Measurements from ENCODE around the gene ADRA1B. TPM values are rescaled to one million over a fixed set of nuclear protein-coding genes. Genes with fewer than 3 reads are reported as not detected.

ADRA1B gene
- total RNA-seq, 2 donors from 2014 or later, result 3.4 to 3.5 TPM

GRCh38 chr5:159917994-159918393, 1.7 kb downstream of the ADRA1B start:
- no peaks in the 10 kb centered on the region for H3K9me3 ChIP-seq
- no peaks in the 10 kb centered on the region for H3K27me3 ChIP-seq
- H3K4me3 ChIP-seq, result peak overlapping the region in 1 of 2 donors; percentile 3
- H3K4me1 ChIP-seq, result peaks cover 0 to 18% of the 10 kb centered on the region in 2 donors
- peak overlapping the region in 1 of 2 donors; percentile 25 for H3K27ac ChIP-seq
- no peak for TF ChIP-seq CTCF (IDR thresholded peaks at IDR 0.05)
- no peaks in the 10 kb centered on the region for H3K36me3 ChIP-seq
- DNase-seq (ENCODE audit: low spot score), result no peak

GRCh38 chr5:159921721-159922120, 5.4 kb downstream of the ADRA1B start:
- DNase-seq (ENCODE audit: low spot score), result no peak
- no peak for TF ChIP-seq CTCF (IDR thresholded peaks at IDR 0.05)

GRCh38 chr5:159923008-159923407, 6.7 kb downstream of the ADRA1B start:
- Histone ChIP-seq H3K9me3 (no peaks in the 10 kb centered on the region), H3K27me3 (no peaks in the 10 kb centered on the region), H3K4me3 (no peak overlapping the region), H3K36me3 (no peaks in the 10 kb centered on the region), H3K4me1 (peaks cover 0 to 4% of the 10 kb centered on the region in 2 donors), H3K27ac (no peak overlapping the region)
- TF ChIP-seq CTCF (IDR thresholded peaks at IDR 0.05), result no peak
- DNase-seq (ENCODE audit: low spot score), result no peak

More at GRCh38 chr5:159921721-159922120, 5.4 kb downstream of the ADRA1B start:
- no peaks in the 10 kb centered on the region for H3K9me3 ChIP-seq
- no peak overlapping the region for H3K4me3 ChIP-seq
- no peak overlapping the region for H3K27ac ChIP-seq
- no peaks in the 10 kb centered on the region for H3K27me3 ChIP-seq
- peaks cover 0 to 8% of the 10 kb centered on the region in 2 donors for H3K4me1 ChIP-seq
- H3K36me3 ChIP-seq, result no peaks in the 10 kb centered on the region

GRCh38 chr5:159928122-159928909, 12.0 kb downstream of the ADRA1B start:
- H3K4me1 ChIP-seq, result peaks cover 0 to 17% of the 10 kb centered on the region in 2 donors
- no peak for DNase-seq (ENCODE audit: low spot score)
- TF ChIP-seq CTCF (IDR thresholded peaks at IDR 0.05), result no peak
- no peaks in the 10 kb centered on the region for H3K36me3 ChIP-seq
- no peaks in the 10 kb centered on the region for H3K9me3 ChIP-seq
- H3K27ac ChIP-seq, result peak overlapping the region; percentile 64 to 70
- no peak overlapping the region for H3K4me3 ChIP-seq
- H3K27me3 ChIP-seq, result no peaks in the 10 kb centered on the region

- Histone ChIP-seq H3K27me3 (no peaks in the 10 kb centered on the region), H3K4me3 (no peak overlapping the region), H3K27ac (peak overlapping the region in 1 of 2 donors; percentile 70), H3K4me1 (peaks cover 0 to 20% of the 10 kb centered on the region in 2 donors), H3K9me3 (no peaks in the 10 kb centered on the region), H3K36me3 (no peaks in the 10 kb centered on the region)
- no peak for DNase-seq (ENCODE audit: low spot score)
- no peak for TF ChIP-seq CTCF (IDR thresholded peaks at IDR 0.05)
Observed at GRCh38 chr5:159929176-159929575, 12.9 kb downstream of the ADRA1B start.
